H1 (cell line): ENCODE data around the gene DMWD. TPM values are rescaled to one million over a fixed set of nuclear protein-coding genes. Genes with fewer than 3 reads are reported as not detected.

Experiments
- BACH1 ChIP-seq: IDR thresholded peaks from 2 replicates; pipeline ENCODE4 v1.6.1; 2012; ENCODE audit warnings: low read length, improper control_type of control experiment
- JUN ChIP-seq: IDR thresholded peaks from 2 replicates; pipeline ENCODE4 v1.6.1; 2011; ENCODE audit warnings: low read depth, mild to moderate bottlenecking, improper control_type of control experiment, low read length
- polyA plus RNA-seq, 7 experiments: library from polyadenylated mRNA; depleted of rRNA in 3 of 7; stranded (reverse) in 5 of 7; unstranded in 2 of 7; fragments of >200 nt in 5 of 7; fragments of 200-250 nt in 2 of 7; gene quantifications; 1 replicate in 5 of 7; 2 replicates in 1 of 7; 4 replicates in 1 of 7; pipeline versions ENCODE4 v1.2.1 to v1.2.3, GENCODE V29; 2011 to 2013; ENCODE audit warnings: missing spikeins in 2 of 7, mixed read lengths in 2 of 7
- total RNA-seq: library from RNA; stranded (reverse); fragmentation: NEBNext Ultra II Directional; extraction: Animal tissue kit (Norgen Biotek cat#: 25700); gene quantifications from 2 replicates; pipeline ENCODE4 v1.2.1, GENCODE V29; 2021

DMWD gene
- total and polyA plus RNA-seq, 2 of the 8 experiments (the other 6 are each of a cell fraction or from before 2014, with no cell fraction given), result 13.6 to 41.0 TPM

DNA sequence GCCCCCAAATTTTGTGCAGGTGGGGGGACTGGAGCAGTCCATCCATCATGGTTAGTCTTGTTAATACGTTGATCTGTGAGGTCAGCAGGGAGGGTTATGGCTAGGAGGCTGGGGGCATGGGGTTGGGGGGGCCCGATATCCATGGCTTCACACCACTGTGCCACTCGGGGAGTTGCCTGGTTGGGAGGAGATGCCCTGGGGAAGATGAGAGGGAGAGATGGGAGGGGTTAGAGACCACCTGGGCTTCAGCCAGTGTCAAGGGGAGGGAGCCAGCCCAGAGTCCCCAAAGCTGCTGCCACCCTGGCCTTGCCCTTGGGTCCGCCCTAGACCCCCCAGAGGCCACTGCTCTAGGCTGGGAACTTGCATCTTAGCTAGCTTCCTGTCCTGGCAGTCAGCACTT, 8.5 kb downstream of the DMWD start (continued):
- TF ChIP-seq BACH1 (no peak), JUN (no peak)
